ENCODE results near the gene ZW10.

Gene ZW10

GRCh38 chr11:113773416-113774173, at the start of gene ZW10:
TSS of gene ZW10 (minus strand) at chr11:113773692. CDS start at chr11:113773666, 26 bp downstream.
- peak; percentile 91 for DNase-seq (ENCODE audit: extremely low spot score)
- POLR2A ChIA-PET, result no interaction called here
- CTCF ChIA-PET, result interaction anchor here (0.6 to 1.8 kb wide), 24 partner anchors 8 to 477 kb away, joined by 3 to 13 read pairs (median 4); no protein-coding TSS in a partner anchor
- TF ChIP-seq, protein P1, sequence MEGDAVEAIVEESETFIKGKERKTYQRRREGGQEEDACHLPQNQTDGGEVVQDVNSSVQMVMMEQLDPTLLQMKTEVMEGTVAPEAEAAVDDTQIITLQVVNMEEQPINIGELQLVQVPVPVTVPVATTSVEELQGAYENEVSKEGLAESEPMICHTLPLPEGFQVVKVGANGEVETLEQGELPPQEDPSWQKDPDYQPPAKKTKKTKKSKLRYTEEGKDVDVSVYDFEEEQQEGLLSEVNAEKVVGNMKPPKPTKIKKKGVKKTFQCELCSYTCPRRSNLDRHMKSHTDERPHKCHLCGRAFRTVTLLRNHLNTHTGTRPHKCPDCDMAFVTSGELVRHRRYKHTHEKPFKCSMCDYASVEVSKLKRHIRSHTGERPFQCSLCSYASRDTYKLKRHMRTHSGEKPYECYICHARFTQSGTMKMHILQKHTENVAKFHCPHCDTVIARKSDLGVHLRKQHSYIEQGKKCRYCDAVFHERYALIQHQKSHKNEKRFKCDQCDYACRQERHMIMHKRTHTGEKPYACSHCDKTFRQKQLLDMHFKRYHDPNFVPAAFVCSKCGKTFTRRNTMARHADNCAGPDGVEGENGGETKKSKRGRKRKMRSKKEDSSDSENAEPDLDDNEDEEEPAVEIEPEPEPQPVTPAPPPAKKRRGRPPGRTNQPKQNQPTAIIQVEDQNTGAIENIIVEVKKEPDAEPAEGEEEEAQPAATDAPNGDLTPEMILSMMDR (IDR thresholded peaks at IDR 0.05; ENCODE audit: control extremely low read depth, extremely low read depth, low read depth, missing control alignments), result peak; percentile 77

DNA sequence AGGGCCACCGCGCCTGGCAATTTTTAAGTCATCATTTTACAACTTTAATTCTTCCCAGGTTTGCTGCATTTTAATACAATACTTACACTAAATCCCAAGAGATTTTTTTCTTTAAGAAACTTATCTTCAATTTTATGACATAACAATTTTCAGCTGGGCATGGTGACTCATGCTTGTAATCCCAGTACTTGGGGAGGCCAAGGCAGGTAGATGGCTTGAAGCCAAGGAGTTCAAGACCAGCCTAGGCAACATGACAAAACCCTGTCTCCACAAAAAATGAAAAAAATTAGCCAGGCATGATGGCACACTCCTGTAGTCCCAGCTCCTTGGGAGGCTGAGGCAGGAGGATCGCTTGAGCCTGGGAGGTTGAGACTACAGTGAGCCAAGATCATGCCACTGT, 44.9 kb upstream of the ZW10 start:
- DNase-seq (ENCODE audit: extremely low spot score), result no peak
- ChIA-PET CTCF (interaction anchor here (4.3 kb wide), 1 partner anchor 13 kb away, joined by 32 read pairs; no protein-coding TSS in a partner anchor), POLR2A (no interaction called here)
- TF ChIP-seq, protein P1 (IDR thresholded peaks at IDR 0.05; ENCODE audit: control extremely low read depth, extremely low read depth, low read depth, missing control alignments), result no peak

GRCh38 chr11:113817626-113818025, 44.1 kb upstream of the ZW10 start:
- TF ChIP-seq, protein P1 (IDR thresholded peaks at IDR 0.05; ENCODE audit: control extremely low read depth, extremely low read depth, low read depth, missing control alignments), result no peak
- ChIA-PET POLR2A (no interaction called here), CTCF (interaction anchor here (1.0 to 4.3 kb wide), 2 partner anchors 12 to 21 kb away, joined by 3 to 32 read pairs; no protein-coding TSS in a partner anchor)
- DNase-seq (ENCODE audit: extremely low spot score), result no peak

DNA sequence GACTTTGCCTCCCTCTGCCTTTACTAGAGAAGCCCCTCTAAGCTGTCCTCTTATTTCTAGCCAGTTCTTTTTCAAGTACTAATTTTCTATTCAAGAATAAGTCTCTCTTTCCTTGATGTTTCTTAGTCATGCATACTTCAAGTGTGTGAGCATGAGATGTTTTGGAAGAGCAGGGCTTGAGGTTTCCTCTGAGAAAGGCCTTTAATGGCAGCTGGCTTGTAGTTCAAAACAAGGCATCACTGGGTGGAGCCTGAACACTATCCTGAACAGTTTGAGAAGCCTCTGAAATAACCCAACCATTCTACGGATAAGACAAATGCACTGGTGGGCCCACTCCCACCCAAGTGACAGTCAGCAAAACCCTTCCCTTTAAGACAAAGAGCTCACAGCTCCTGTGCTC, 43.7 kb upstream of the ZW10 start:
- DNase-seq (ENCODE audit: extremely low spot score), result no peak
- ChIA-PET CTCF (interaction anchor here (1.0 to 4.3 kb wide), 2 partner anchors 11 to 21 kb away, joined by 3 to 32 read pairs; no protein-coding TSS in a partner anchor), POLR2A (interaction anchor here (0.6 kb wide), 1 partner anchor 46 kb away, joined by 10 read pairs; no protein-coding TSS in a partner anchor)
- TF ChIP-seq, protein P1 (IDR thresholded peaks at IDR 0.05; ENCODE audit: control extremely low read depth, extremely low read depth, low read depth, missing control alignments), result no peak

DNA sequence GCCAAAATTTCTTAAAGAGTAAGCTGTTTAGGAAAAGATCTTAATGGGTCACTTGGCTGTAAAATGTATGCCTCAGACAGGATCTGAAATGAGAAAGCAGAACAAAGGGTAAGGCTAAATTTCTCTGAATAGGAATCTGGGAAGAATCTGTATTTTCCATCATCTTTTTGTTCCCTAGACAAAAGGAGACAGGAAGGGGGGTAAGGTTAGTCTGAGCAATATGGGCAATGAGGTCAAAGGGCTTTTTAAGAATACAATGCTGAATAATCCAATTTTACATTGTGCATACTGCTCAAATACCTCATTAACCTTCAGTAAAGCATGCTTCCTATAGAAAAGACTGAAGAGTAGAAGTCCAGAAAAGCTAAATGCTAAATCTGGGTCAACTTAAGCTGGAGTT, 40.7 kb upstream of the ZW10 start:
- TF ChIP-seq, protein P1 (IDR thresholded peaks at IDR 0.05; ENCODE audit: control extremely low read depth, extremely low read depth, low read depth, missing control alignments), result no peak
- DNase-seq (ENCODE audit: extremely low spot score), result no peak
- ChIA-PET POLR2A (no interaction called here), CTCF (interaction anchor here (0.8 to 3.0 kb wide), 6 partner anchors 10 to 27 kb away, joined by 3 to 13 read pairs (median 6); no protein-coding TSS in a partner anchor)

DNA sequence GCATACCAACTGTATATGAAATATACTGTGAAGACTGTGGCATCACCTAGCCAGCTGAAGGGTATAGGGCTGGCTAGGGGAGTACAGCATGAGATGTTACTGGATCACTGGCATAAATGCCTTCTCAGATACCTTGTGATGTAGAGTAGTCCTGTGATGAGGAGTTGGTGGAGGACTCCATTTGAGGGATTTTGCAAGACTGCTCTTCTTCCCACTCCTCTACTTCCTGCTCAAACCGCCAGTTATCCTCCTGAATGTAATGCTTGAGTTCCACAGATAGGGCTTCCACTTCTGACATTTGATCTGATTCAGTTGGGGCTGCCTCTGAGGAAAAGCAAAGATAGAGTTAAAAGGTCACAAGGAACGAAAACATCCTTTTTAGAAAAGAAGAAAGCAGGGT, 35.4 kb upstream of the ZW10 start:
- ChIA-PET CTCF (interaction anchor here (1.6 kb wide), 1 partner anchor 12 kb away, joined by 8 read pairs; no protein-coding TSS in a partner anchor), POLR2A (no interaction called here)
- no peak for DNase-seq (ENCODE audit: extremely low spot score)
- TF ChIP-seq, protein P1 (IDR thresholded peaks at IDR 0.05; ENCODE audit: control extremely low read depth, extremely low read depth, low read depth, missing control alignments), result no peak

Measured in GM10248 (cell line).